Astrocyte of the spinal cord (primary cell): ENCODE data around the gene OR8A1.

Experiments used
- DNase-seq: peaks from one replicate; pipeline ENCODE4 v3.0.0; 2011; ENCODE audit warnings: low read depth, low spot score
- H3K4me3 ChIP-seq: 2 replicates; pipeline ENCODE4 v1.5.1; 2011; ENCODE audit warnings: low read depth, mild to moderate bottlenecking, low read length, moderate library complexity
- in situ Hi-C: cut with HindIII; loops from 2 replicates; pipeline ENCODE4 v1.10.0; 2017; ENCODE audit warnings: low sequenced_read_pairs
- TF ChIP-seq, protein P1 (sequence below): IDR thresholded peaks from 2 replicates; pipeline ENCODE4 v1.5.1; 2012; ENCODE audit warnings: low read depth, mild to moderate bottlenecking, low read length, inconsistent platforms

Gene OR8A1

DNA sequence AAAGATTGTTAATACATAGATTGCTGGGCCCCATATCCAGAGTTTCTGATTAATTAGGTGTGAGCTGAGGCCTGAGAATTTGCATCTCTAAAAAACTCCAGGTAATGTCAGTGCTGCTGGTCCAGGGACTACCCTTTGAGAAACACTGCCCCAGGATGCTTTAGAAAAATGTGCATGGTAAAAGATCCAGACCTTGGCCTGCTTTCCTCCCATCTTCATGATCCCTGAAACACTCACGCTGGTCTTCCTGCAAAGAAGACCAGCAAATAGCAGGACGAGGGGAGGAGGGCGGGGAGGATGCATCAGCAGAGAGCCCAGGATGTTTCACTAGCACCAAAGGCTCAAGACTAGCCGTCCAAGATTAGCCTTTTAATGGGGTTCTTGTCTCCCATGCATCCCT, at the start of gene OR8A1:
OR8A1 (plus strand) TSS at position 301 of the 400 bp plus-strand sequence. CDS start 123 bp downstream, outside the sequence.
- in situ Hi-C loops: no loop called here

GRCh38 chr11:124520550-124520854, 49.3 kb upstream of the OR8A1 start:
- TF ChIP-seq, protein P1, sequence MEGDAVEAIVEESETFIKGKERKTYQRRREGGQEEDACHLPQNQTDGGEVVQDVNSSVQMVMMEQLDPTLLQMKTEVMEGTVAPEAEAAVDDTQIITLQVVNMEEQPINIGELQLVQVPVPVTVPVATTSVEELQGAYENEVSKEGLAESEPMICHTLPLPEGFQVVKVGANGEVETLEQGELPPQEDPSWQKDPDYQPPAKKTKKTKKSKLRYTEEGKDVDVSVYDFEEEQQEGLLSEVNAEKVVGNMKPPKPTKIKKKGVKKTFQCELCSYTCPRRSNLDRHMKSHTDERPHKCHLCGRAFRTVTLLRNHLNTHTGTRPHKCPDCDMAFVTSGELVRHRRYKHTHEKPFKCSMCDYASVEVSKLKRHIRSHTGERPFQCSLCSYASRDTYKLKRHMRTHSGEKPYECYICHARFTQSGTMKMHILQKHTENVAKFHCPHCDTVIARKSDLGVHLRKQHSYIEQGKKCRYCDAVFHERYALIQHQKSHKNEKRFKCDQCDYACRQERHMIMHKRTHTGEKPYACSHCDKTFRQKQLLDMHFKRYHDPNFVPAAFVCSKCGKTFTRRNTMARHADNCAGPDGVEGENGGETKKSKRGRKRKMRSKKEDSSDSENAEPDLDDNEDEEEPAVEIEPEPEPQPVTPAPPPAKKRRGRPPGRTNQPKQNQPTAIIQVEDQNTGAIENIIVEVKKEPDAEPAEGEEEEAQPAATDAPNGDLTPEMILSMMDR: no peak
- H3K4me3 ChIP-seq: no peak overlapping the region
- no peak for DNase-seq
- in situ Hi-C loops: no loop called here

More for the DNA sequence above, at the start of gene OR8A1:
- TF ChIP-seq, protein P1: no peak
- no peak within 1 kb of the TSS for H3K4me3 ChIP-seq
- no peak for DNase-seq

- in situ Hi-C loops: no loop called here
- TF ChIP-seq, protein P1: no peak
- no peak overlapping the region for H3K4me3 ChIP-seq
- no peak for DNase-seq
These were observed 36.2 kb upstream of the OR8A1 start for GRCh38 chr11:124533626-124534025.

DNA sequence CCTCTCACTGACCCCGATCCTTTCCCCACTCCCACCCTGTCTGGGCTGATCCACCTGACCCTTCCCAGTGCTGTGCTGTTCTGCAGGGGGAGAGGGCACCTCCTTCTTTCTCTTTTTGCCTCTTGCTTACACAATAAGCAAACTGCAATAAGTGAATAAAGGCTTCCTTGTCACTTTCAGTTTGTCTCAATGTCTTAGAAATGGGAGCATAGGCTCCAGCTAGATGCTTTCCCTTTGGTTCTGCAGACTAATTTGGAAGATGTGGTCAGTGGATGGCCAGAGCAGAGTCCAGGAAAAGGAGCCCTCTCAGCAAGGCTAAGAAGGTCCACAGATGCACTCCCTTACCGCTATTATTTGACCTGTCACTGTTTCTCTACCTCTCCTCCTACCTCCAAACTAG, 35.7 kb upstream of the OR8A1 start:
- no peak for DNase-seq
- TF ChIP-seq, protein P1: no peak
- no peak overlapping the region for H3K4me3 ChIP-seq
- in situ Hi-C loops: no loop called here

DNA sequence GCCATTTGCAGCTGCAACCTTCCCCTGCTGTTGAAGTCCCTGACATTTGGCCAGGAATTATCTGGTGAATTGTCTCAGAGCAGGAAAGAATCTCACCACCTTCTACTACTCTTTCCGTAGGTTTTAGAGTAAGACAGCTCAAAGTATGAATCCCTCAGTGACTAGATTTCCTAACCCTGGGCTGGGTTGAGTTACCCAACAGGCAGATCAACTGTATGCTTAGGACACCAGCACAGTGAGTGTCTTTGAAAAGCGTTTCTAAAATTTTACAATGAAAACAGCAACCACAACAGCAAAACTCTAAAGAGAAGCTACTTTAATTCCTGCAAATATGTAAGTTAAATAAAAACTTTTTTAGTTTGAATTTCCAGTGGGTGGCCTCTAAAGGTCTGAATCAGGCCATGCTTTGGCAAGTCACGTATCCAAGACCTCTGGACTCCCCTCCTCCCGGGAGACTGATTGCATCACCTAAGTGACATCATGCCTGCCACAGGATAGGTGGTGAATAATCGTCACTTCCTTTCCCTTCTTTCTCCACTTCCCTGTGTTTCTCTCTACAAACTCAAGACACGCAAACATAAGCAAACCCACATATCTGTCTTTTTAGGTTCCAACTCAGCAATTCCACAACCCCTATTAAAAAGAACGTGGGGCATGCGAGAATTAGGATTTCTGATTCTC, 34.1 kb upstream of the OR8A1 start:
- TF ChIP-seq, protein P1: no peak
- in situ Hi-C loops: no loop called here
- no peak overlapping the region for H3K4me3 ChIP-seq
- no peak for DNase-seq

DNA sequence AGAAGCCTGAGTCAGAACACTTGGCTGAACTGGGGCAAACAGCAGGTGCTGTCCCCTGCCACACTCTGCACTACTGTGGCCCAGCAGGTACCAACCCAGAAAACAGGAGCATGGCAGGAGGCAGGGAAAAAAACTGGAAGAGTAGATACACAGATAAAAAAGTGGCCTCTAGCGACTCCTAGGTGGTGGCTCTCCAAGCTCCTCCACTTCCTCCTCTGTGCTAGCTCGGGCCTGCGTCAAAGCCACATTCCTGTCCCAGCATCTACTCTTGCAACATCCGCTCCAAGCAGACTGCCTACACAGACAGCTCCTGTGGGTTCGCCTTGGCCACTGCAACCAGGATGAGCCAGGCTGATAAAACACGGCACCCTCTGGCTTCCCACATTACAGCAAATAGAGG, 33.3 kb upstream of the OR8A1 start:
- H3K4me3 ChIP-seq: no peak overlapping the region
- in situ Hi-C loops: no loop called here
- peak; percentile 73 for DNase-seq
- TF ChIP-seq, protein P1: no peak

GRCh38 chr11:124538019-124538418, 31.8 kb upstream of the OR8A1 start:
- DNase-seq: peak; percentile 88
- H3K4me3 ChIP-seq: no peak overlapping the region
- in situ Hi-C loops: no loop called here
- TF ChIP-seq, protein P1: no peak
